OCI-LY3 (cell line): ENCODE results near the gene IL37.

Source experiments
- EZH2phosphoT487 ChIP-seq: fragments of 200-600 bp; shearing (Covaris generic); IDR thresholded peaks from 2 replicates; pipeline ENCODE4 v1.6.1; 2018; ENCODE audit warnings: antibody characterized with exemption, mixed run types, low read depth
- TF ChIP-seq, protein P1 (sequence below): fragments of 200-600, 300-600 bp; sonication (generic); IDR thresholded peaks from 2 replicates; pipeline ENCODE4 v1.5.1; 2014; ENCODE audit warnings: antibody characterized with exemption, low read length, low read depth

DNA sequence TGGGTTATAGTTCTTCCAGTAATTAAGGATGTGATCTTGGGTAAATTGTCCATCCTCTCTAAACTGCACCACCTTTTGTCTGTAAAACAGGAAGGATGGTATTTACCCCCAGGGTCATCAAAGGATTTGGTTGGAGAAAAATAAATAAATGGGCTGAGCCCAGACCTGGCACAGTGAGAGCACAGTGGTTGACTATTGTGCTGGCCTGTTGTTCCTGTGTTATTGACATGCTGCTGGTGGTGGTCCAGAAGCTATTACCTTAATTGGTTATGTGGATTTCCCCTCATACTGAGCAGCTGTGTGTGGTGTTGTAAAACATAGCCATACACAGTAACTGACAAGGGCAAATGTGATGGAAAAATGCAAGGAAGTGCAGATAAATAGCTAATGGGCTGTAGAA is 746 bp upstream of the IL37 start:
- TF ChIP-seq, protein P1, sequence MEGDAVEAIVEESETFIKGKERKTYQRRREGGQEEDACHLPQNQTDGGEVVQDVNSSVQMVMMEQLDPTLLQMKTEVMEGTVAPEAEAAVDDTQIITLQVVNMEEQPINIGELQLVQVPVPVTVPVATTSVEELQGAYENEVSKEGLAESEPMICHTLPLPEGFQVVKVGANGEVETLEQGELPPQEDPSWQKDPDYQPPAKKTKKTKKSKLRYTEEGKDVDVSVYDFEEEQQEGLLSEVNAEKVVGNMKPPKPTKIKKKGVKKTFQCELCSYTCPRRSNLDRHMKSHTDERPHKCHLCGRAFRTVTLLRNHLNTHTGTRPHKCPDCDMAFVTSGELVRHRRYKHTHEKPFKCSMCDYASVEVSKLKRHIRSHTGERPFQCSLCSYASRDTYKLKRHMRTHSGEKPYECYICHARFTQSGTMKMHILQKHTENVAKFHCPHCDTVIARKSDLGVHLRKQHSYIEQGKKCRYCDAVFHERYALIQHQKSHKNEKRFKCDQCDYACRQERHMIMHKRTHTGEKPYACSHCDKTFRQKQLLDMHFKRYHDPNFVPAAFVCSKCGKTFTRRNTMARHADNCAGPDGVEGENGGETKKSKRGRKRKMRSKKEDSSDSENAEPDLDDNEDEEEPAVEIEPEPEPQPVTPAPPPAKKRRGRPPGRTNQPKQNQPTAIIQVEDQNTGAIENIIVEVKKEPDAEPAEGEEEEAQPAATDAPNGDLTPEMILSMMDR: no peak
- TF ChIP-seq EZH2phosphoT487: no peak
